ENCODE results near the gene MOB3A.

MOB3A gene

GRCh38 chr19:2100719-2101061 is 4.6 kb upstream of the MOB3A start:
- no peak overlapping the region for H3K4me2 ChIP-seq (ENCODE audit: low read depth, low read length, poor library complexity, severe bottlenecking)
- H2AFZ ChIP-seq (ENCODE audit: low read length): no peak overlapping the region
- peaks cover 13% of the 10 kb centered on the region for H3K79me2 ChIP-seq (ENCODE audit: insufficient read depth, low read length)
- no peaks in the 10 kb centered on the region for H3K9me2 ChIP-seq (replicated peaks; ENCODE audit: low read depth, low read length)
- H3K4me1 ChIP-seq (ENCODE audit: insufficient read depth, low read length, poor library complexity, severe bottlenecking): peaks cover 8% of the 10 kb centered on the region
- no peak overlapping the region for H3K4me3 ChIP-seq (ENCODE audit: low read length, poor library complexity, severe bottlenecking)
- H3K9me3 ChIP-seq (ENCODE audit: insufficient read depth, low read depth, low read length): no peaks in the 10 kb centered on the region
- no peaks in the 10 kb centered on the region for H3K27me3 ChIP-seq (ENCODE audit: insufficient read depth, low read length, poor library complexity, severe bottlenecking)
- H3F3A ChIP-seq (ENCODE audit: low read depth): no peaks in the 10 kb centered on the region
- H3K36me3 ChIP-seq (ENCODE audit: insufficient read depth, low read length): peaks cover 27% of the 10 kb centered on the region; the same call in 1 of the 2 replicates
- H4K20me1 ChIP-seq (ENCODE audit: insufficient read depth, low read length, poor library complexity, severe bottlenecking): peaks cover 2% of the 10 kb centered on the region
- TF ChIP-seq EZH2phosphoT487 (IDR thresholded peaks at IDR 0.05; ENCODE audit: borderline replicate concordance) (no peak), CTCF (conservative IDR thresholded peaks at IDR 0.05; ENCODE audit: low read length) (no peak)
- no peak overlapping the region for H3K9ac ChIP-seq (ENCODE audit: low read depth, low read length, poor library complexity, severe bottlenecking)

GRCh38 chr19:2099937-2100718 is 4.0 kb upstream of the MOB3A start:
- peaks cover 2% of the 10 kb centered on the region for H4K20me1 ChIP-seq (ENCODE audit: insufficient read depth, low read length, poor library complexity, severe bottlenecking)
- H3K4me1 ChIP-seq (ENCODE audit: insufficient read depth, low read length, poor library complexity, severe bottlenecking): peaks cover 8% of the 10 kb centered on the region
- H3K79me2 ChIP-seq (ENCODE audit: insufficient read depth, low read length): peaks cover 18% of the 10 kb centered on the region
- no peaks in the 10 kb centered on the region for H3K9me3 ChIP-seq (ENCODE audit: insufficient read depth, low read depth, low read length)
- peaks cover 24% of the 10 kb centered on the region; the same call in 1 of the 2 replicates for H3K36me3 ChIP-seq (ENCODE audit: insufficient read depth, low read length)
- no peaks in the 10 kb centered on the region for H3F3A ChIP-seq (ENCODE audit: low read depth)
- H3K4me3 ChIP-seq (ENCODE audit: low read length, poor library complexity, severe bottlenecking): no peak overlapping the region
- no peak overlapping the region for H3K9ac ChIP-seq (ENCODE audit: low read depth, low read length, poor library complexity, severe bottlenecking)
- no peak overlapping the region for H3K4me2 ChIP-seq (ENCODE audit: low read depth, low read length, poor library complexity, severe bottlenecking)
- TF ChIP-seq EZH2phosphoT487 (IDR thresholded peaks at IDR 0.05; ENCODE audit: borderline replicate concordance): no peak
- TF ChIP-seq CTCF (conservative IDR thresholded peaks at IDR 0.05; ENCODE audit: low read length): no peak
- H3K9me2 ChIP-seq (replicated peaks; ENCODE audit: low read depth, low read length): no peaks in the 10 kb centered on the region
- no peak overlapping the region for H2AFZ ChIP-seq (ENCODE audit: low read length)
- no peaks in the 10 kb centered on the region for H3K27me3 ChIP-seq (ENCODE audit: insufficient read depth, low read length, poor library complexity, severe bottlenecking)

- peaks cover 8% of the 10 kb centered on the region for H3K4me1 ChIP-seq (ENCODE audit: insufficient read depth, low read length, poor library complexity, severe bottlenecking)
- no peak for TF ChIP-seq EZH2phosphoT487 (IDR thresholded peaks at IDR 0.05; ENCODE audit: borderline replicate concordance)
- TF ChIP-seq CTCF (conservative IDR thresholded peaks at IDR 0.05; ENCODE audit: low read length): no peak
- H3K9me2 ChIP-seq (replicated peaks; ENCODE audit: low read depth, low read length): no peaks in the 10 kb centered on the region
- H3K27me3 ChIP-seq (ENCODE audit: insufficient read depth, low read length, poor library complexity, severe bottlenecking): no peaks in the 10 kb centered on the region
- H3K36me3 ChIP-seq (ENCODE audit: insufficient read depth, low read length): peaks cover 24% of the 10 kb centered on the region; the same call in 1 of the 2 replicates
- H3K9me3 ChIP-seq (ENCODE audit: insufficient read depth, low read depth, low read length): no peaks in the 10 kb centered on the region
- H3F3A ChIP-seq (ENCODE audit: low read depth): no peaks in the 10 kb centered on the region
- no peak overlapping the region for H2AFZ ChIP-seq (ENCODE audit: low read length)
- H4K20me1 ChIP-seq (ENCODE audit: insufficient read depth, low read length, poor library complexity, severe bottlenecking): peaks cover 2% of the 10 kb centered on the region
- H3K4me3 ChIP-seq (ENCODE audit: low read length, poor library complexity, severe bottlenecking): no peak overlapping the region
- H3K79me2 ChIP-seq (ENCODE audit: insufficient read depth, low read length): peaks cover 25% of the 10 kb centered on the region
- no peak overlapping the region for H3K9ac ChIP-seq (ENCODE audit: low read depth, low read length, poor library complexity, severe bottlenecking)
- H3K4me2 ChIP-seq (ENCODE audit: low read depth, low read length, poor library complexity, severe bottlenecking): no peak overlapping the region
Observed at GRCh38 chr19:2099054-2099501, 3.0 kb upstream of the MOB3A start.

Measured in Loucy (cell line).